Hepatic stellate cell (primary cell): ENCODE measurements around the gene RRH.
"Not testable (repeated sequence)": the region's sequence is repeated elsewhere in the genome, so short reads cannot be mapped to it uniquely, and the experiment has no call there.

ENCODE experiments used
- DNase-seq: peaks from one replicate; pipeline ENCODE4 v3.0.0; 2011; ENCODE audit warnings: low spot score

The RRH gene

DNA sequence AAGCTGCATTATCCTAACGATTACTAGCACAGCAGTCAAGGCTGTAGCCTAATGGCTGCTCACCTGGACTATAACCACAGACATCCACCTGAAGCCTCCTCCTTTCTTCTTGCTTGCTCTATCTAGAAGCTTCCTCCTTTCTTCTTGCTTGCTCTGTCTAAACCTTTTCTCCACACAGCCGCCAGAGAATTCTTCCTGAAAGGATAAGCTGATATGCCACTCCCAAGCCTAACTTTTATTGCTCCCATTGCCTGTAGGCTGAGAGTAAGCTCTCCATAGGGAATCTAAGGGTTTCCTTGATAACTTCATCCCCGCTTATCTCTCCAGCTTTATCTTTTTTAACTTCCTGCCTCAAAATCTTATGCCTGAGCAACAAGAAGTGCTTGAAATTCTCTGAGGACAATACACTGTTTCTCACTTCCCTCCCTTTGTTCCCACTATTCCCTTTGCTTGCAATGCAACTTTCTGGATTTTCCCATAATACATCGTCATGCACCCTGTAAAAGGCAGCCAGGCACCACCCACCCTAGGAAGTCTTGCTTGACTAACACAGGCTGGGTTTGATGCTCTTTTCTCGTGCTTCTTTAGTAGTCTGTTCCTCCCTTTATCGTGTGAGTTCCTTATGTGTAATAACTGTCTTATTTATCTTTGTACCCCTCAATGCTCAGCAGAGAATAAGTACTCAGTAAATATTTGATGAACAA is 18.8 kb downstream of the RRH start:
- no peak for DNase-seq

DNA sequence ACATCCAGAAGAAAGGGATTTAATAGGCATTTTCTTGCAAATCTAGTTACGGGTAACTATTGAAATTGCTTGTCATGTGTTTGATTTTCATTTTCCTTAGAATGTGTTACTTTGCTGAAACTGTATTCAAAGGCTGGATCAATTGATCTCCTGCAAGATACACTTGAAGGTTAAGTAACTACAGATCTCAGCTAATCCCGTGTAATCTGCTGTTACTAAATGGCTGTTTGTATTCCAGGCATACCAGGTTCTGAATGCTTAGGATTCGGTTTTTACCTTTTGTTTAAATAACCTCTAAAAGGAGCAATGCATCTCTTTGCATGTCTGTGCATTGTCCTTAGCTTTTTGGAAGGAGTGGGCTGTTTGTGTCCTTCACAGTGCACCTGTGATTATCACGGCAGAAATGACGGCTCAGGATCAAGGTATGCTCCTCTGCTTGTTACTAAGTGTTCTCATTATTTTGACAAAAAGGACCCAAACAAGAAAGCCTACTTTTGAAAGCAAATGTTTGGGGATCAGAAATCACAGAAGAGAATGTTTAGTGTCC is 20.2 kb downstream of the RRH start, which contains the start of gene LRIT3:
LRIT3 (plus strand) TSS at position 212 of the 547 bp plus-strand sequence; CDS start at position 307, 95 bp downstream.
- DNase-seq: no peak

DNA sequence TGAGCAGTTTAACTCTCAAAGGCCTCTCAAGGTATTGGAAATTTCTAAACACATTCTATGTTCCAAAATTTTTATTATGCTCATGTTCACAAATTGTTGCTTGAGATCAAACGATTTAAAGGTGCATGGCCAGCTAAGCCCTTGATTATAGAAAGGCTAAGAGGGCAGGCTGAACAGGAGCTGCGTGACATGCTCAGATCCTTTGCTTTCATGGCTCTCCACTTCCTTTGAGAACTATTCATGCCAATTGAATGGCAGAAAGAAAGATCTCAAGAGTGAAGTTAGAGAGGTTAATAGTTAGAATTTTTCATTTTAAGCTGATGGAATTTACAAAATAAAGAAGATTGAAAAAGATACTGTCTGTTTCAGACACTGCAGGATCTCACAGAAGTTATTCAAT is 20.7 kb downstream of the RRH start:
- no peak for DNase-seq

DNA sequence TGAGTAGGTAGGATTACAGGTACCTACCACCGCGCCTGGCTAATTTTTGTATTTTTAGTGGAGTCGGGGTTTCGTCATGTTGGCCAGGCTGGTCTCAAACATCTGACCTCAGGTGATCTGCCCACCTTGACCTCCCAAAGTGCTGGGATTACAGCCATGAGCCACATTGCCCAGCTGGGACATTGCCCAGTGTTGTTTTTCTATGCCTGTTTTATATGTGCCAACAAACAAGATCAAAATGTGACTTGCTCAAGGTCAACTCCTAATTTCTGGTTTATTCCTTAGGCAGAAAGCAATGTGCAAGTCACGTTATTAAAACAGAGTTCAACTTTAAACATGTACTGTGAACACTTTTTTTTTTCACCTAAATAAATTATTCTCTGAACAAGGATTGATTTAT is 22.8 kb downstream of the RRH start:
- no peak for DNase-seq

DNA sequence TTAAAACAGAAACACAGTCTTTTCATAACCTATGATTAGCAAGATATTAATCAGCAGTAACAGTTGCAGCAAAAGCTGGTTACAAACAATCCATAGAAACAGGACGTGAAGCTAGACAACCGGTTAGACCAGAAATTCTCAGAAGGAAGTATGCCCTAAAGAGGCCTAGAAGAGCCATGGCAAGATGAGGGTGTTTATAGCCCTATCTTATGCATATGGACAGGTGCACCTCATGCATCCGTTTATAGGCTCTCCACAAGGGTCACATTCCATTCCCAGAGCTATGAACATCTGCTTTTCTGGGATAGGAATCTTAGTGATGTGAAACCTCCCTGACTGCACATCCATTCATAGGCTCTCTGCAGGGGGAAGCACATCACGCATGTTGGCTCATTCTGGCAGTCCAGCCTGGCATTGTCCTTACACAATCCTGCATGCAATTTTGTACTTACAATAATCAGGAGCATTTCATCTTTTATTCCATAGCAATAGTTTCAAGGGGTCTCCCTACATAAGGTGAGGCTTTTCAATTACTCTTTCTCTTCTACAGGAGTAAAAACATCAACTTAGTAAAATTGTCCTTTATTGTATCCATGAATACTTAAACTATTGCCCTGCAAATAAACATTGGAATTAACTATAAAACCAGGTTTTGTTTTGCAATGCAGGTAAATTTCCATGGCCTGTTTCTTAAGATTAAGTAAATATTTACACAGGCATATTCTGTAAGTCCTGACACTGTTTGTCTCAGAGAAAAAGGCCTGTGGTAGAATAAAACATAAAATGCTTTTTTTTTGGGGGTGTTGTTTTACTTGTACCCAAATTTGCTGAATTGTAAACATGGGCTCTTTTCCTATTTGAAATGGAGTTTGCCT is 31.9 kb downstream of the RRH start:
- not testable (repeated sequence) for DNase-seq

GRCh38 chr4:109861271-109861670 is 33.5 kb downstream of the RRH start:
- no peak for DNase-seq

GRCh38 chr4:109861916-109862511 is 34.2 kb downstream of the RRH start:
- DNase-seq: no peak

DNA sequence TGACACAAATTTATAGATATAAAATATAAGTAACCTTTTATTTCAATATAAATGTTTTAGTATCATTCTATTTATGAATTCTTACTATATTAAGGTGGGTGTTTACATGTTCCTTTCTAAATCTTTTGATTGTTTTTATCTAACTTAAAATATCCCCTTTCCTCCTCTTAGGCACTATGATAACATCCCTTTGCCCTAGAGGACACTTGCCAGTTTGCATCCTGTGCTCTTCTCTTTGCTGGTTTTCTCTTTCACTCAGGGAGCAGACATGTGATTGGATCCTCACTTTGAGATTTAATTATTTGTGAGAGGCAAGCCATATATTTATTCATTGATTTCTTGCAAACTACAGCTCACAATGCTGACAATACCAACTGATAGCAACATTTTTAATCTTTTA is 36.4 kb downstream of the RRH start:
- no peak for DNase-seq

GRCh38 chr4:109870061-109870460 is 42.3 kb downstream of the RRH start:
- DNase-seq: no peak

DNA sequence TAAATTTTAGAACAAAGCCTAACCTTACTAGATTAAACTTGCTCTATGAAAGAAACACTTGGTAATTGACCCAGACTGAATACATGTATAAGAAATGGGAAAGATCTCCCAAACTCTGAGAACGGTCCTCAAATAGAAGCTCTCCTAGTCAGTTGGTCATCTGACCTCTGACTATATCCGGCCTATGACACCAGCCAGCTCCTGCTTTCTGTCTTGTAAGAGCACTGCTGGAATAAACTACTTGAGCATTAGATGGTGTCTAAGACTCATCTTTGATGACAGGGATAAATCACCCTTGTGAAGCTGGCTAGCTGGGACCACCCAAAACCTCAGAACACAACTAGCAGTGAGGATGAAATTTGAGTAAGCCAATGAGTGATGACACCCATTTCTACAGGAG is 44.3 kb downstream of the RRH start:
- DNase-seq: no peak

DNA sequence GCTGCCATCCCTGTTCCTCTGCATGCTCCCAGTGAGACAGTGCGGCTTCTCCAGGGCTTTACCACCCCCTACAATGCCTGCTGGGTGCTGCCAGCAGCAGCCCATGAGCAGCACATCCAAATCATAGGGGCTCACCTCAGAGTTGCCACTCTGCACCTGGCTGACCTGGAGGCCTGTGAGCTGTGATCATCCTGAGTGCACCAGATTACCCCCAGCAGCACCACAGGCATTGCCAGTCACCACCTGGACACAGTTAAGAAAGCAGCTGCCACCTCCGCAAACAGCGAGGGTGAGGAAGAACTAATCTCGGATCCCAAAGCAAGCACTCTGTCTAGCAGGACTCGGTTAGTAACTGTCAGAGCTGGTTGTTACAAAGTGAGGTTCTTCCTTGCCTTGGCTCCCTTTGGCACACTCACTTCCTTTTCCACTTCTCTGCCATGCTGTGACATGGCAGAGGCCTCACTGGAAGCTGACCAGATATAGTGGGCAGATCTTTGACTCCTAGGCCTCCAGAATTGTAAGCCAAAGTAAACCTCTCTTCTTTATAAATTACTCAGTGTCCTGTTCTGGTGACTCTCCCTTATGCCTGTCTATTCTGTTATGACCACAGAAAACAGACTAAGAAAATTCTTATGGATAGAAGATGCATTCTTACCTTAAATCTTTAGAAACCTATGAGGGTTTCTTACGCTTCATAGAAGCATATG is 45.3 kb downstream of the RRH start:
- DNase-seq: no peak

DNA sequence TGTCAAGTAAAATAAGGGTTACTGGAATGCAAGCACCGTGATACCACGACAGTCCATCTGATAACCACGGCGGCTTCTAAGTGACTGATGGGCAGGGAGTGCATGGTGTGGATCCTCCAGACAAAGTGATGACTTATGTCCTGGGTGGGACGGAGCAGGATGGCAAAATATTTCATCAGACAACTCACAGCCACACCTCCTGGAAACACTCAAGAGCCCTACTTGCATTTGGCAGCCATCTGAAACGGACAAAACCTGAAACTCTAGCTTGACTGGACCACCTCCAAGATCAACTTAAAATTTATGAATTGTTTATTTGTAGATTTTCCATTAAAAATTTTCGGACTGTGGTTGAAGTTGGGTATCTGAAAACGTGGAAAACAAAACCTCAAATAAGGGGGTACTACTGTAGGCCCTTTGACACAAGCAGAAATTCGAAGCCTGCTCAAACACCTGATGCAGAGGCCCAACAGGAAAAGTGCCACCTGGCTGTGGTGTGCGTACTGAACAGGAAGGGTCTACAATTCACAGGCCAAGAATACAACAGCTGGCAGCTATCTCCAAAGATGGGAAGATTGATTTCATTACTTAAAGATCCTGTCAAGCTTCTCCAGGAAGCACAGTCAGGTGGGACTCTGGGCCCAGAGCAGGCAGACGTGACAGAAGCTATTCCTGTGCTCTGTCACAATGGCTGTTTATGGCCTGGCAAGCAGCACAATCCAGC is 46.2 kb downstream of the RRH start:
- DNase-seq: no peak

GRCh38 chr4:109875106-109875505 is 47.3 kb downstream of the RRH start:
- no peak for DNase-seq

DNA sequence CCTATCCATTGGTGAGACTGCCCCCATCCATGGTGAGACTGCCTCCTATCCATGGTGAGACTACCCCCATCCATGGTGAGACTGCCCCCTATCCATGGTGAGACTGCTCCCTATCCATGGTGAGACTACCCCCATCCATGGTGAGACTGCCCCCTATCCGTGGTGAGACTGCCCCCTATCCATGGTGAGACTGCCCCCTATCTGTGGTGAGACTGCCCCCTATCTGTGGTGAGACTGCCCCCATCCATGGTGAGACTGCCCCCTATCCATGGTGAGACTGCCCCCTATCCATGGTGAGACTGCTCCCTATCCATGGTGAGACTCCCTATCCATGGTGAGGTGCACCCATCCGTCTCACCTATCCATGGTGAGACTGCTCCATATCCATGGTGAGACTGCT is 47.8 kb downstream of the RRH start:
- not testable (repeated sequence) for DNase-seq

DNA sequence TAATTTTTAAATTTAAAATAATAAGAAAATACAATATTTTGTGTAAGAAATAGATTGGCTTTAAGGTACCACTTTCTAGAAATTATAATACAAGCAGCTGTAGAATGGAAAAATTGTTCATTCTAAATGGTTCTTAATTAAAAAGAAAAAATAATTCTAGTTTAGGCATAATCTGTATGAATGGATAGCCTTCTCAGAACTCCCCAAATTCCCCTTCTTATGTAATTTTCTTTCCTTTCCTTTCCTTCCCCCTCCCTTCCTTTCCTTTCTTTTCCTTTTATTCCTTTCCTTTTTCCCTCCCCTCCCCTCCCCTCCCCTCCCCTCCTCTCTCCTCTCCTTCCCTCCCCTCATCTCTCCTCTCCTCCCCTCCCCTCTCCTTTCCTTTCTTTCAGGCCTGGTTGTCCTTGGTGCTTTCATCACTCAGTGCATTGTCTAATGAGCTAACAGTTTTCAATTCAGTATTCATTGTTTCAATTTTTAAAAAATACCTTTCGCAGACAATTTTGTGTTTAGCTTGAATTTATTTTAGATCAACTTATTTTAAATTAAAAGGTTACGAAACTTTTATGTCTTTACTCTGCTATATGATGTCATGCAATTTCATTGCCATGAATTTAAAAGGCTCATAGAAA is 49.0 kb downstream of the RRH start:
- no peak for DNase-seq

- DNase-seq: no peak
Measured at GRCh38 chr4:109877400-109877799, 49.6 kb downstream of the RRH start.

- DNase-seq: no peak
Measured at GRCh38 chr4:109878355-109878754, 50.6 kb downstream of the RRH start.

DNA sequence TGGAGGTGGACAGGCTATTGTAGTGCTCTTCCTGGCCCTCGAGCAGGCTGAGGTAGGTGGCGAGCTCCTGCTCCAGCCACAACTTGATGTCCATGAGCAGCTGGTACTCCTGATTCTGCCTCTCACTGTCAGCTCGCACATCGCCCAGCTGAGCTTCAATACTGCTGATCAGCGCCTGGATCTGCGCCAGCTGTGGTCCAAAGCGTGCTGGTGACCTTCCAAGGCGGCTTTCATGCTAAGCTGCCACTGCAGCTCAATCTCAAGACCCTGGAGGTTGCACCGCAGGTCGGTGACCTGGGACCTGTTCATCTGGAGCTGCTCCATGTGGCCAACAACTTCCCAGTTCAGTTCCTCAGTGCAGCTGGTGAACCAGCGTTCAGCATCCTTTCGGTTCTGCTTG is 51.3 kb downstream of the RRH start:
- DNase-seq: no peak

DNA sequence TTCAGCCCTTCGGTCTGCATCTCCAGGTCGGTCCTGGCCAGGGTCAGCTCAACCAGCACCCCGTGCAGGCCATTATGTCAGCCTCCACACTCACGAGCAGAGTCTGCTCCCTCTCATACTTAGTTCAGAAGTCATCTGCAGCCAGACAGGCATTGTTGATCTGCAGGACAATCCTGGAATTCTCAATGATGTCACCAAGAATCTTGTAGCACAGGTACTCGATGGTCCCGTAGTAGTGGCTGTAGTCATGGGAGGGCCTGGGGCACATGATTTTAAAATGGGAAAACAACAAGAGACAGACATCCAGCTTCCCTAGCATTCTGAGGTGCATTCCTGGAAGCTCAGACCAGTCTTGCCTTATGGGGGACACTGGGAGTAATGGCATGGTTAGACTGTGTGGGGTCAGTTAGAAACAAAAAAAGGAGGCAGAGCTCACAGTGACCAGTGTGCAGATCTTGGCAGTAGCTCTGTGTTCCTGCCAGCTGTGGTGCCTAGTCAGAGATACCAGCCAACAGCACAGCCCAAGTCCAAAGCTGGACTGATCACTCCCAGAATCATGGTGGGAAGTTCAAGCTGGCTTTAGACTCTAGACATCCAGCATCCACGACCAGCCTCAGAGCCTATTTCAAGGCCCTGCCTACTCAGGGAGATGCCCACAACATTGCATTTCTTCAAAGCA is 52.0 kb downstream of the RRH start:
- DNase-seq: no peak

GRCh38 chr4:109886303-109886702 is 58.5 kb downstream of the RRH start:
- DNase-seq: no peak
